SK-N-SH (cell line): ENCODE results near the gene DSTN. TPM values are rescaled to one million over a fixed set of nuclear protein-coding genes. Genes with fewer than 3 reads are reported as not detected.

Experiments
- CTCF ChIA-PET: fragments of 300-600, 350-600 bp; formaldehyde crosslinking; extraction: SDS; loops from one replicate; lab custom pipeline; 2021; lab: Yijun Ruan, JAX
- POLR2A ChIA-PET: fragments of 350-600 bp; sonication (Branson Sonifier 250); formaldehyde crosslinking; extraction: SDS; loops from one replicate; lab custom pipeline; 2020; ENCODE audit warnings: antibody characterized with exemption, inconsistent platforms; lab: Yijun Ruan, JAX
- DNase-seq: peaks from one replicate; pipeline ENCODE4 v3.0.0; 2012
- H2AFZ ChIP-seq: fragments of 200-600 bp; sonication (generic); 2 replicates; pipeline ENCODE4 v1.8.1; 2016; ENCODE audit warnings: antibody characterized with exemption, mild to moderate bottlenecking, low read depth
- H3F3A ChIP-seq: fragments of 200-600 bp; sonication (generic); replicated peaks from 2 replicates; pipeline ENCODE3; 2016; ENCODE audit warnings: antibody characterized with exemption, mild to moderate bottlenecking; ENCODE audit not compliant: insufficient read depth
- H3K27ac ChIP-seq, 2 experiments: fragments of 200-500 bp in 1 of 2; fragments of 200-600 bp in 1 of 2; sonication (Bioruptor generic) in 1 of 2; sonication (generic), shearing (Covaris generic) in 1 of 2; 2 replicates each; pipeline versions ENCODE4 v1.5.1 to v1.6.1; 2014 to 2016; ENCODE audit warnings: low read depth in 2 of 2, inconsistent platforms in 1 of 2, low read length in 1 of 2, mild to moderate bottlenecking in 1 of 2, mixed read lengths in 1 of 2
- H3K27me3 ChIP-seq: fragments of 200-600 bp; sonication (generic), shearing (Covaris generic); 2 replicates; pipeline ENCODE4 v1.6.1; 2016; ENCODE audit warnings: mixed run types; ENCODE audit not compliant: insufficient read depth
- H3K36me3 ChIP-seq, 2 experiments: fragments of 200-500 bp in 1 of 2; fragments of 200-600 bp in 1 of 2; sonication (Bioruptor generic) in 1 of 2; sonication (generic) in 1 of 2; replicated peaks in 1 of 2; 2 replicates each; pipeline versions ENCODE3 to v1.5.1; 2014 to 2016; ENCODE audit warnings: low read length in 1 of 2, mild to moderate bottlenecking in 1 of 2; ENCODE audit not compliant: insufficient read depth in 2 of 2, control insufficient read depth in 1 of 2
- H3K4me1 ChIP-seq, 2 experiments: fragments of 200-500 bp in 1 of 2; fragments of 200-600 bp in 1 of 2; sonication (Bioruptor generic) in 1 of 2; sonication (generic), shearing (Covaris generic) in 1 of 2; 2 replicates each; pipeline versions ENCODE4 v1.5.1 to v1.6.1; 2014 to 2016; ENCODE audit warnings: low read depth in 1 of 2, low read length in 1 of 2, mixed run types in 1 of 2; ENCODE audit not compliant: insufficient read depth in 2 of 2, control insufficient read depth in 1 of 2
- H3K4me2 ChIP-seq: fragments of 200-600 bp; sonication (generic), shearing (Covaris generic); 2 replicates; pipeline ENCODE4 v1.6.1; 2017; ENCODE audit warnings: mixed run types
- H3K4me3 ChIP-seq, 2 experiments: fragments of 200-500 bp in 1 of 2; fragments of 200-600 bp in 1 of 2; sonication (Bioruptor generic) in 1 of 2; sonication (generic), shearing (Covaris generic) in 1 of 2; 2 replicates each; pipeline versions ENCODE4 v1.5.1 to v1.8.1; 2014 to 2016; ENCODE audit warnings: low read depth in 2 of 2, inconsistent platforms in 1 of 2, low read length in 1 of 2, mild to moderate bottlenecking in 1 of 2, mixed read lengths in 1 of 2, moderate library complexity in 1 of 2
- H3K79me2 ChIP-seq: fragments of 200-600 bp; sonication (generic); 2 replicates; pipeline ENCODE4 v1.8.1; 2017; ENCODE audit warnings: mild to moderate bottlenecking; ENCODE audit not compliant: insufficient read depth
- H3K9ac ChIP-seq: fragments of 200-600 bp; sonication (generic); 2 replicates; pipeline ENCODE4 v1.6.1; 2017; ENCODE audit warnings: mixed run types
- H3K9me2 ChIP-seq: fragments of 200-600 bp; sonication (generic); 2 replicates; pipeline ENCODE4 v1.6.1; 2017; ENCODE audit warnings: mixed run types
- H3K9me3 ChIP-seq: fragments of 200-600 bp; sonication (generic); 2 replicates; pipeline ENCODE4 v1.6.1; 2017; ENCODE audit warnings: mixed run types, mild to moderate bottlenecking, moderate library complexity
- H4K20me1 ChIP-seq: fragments of 200-600 bp; sonication (generic); 2 replicates; pipeline ENCODE4 v1.6.1; 2017; ENCODE audit warnings: mild to moderate bottlenecking, mixed run types; ENCODE audit not compliant: insufficient read depth
- CHD2 ChIP-seq: fragments of 150-350 bp; IDR thresholded peaks from 2 replicates; pipeline ENCODE4 v1.6.1; 2018; ENCODE audit warnings: low read length; ENCODE audit not compliant: partially characterized antibody
- GABPA ChIP-seq: IDR thresholded peaks from 2 replicates; pipeline ENCODE4 v1.4.0; 2012; ENCODE audit warnings: low read depth, mild to moderate bottlenecking
- GATA2 ChIP-seq: sonication (generic); formaldehyde crosslinking; IDR thresholded peaks from 2 replicates; pipeline ENCODE4 v1.5.0; 2020; ENCODE audit warnings: mild to moderate bottlenecking, missing genetic modification reagents
- RXRA ChIP-seq: IDR thresholded peaks from 2 replicates; pipeline ENCODE4 v1.4.0; 2012; ENCODE audit warnings: low read depth, mild to moderate bottlenecking, borderline replicate concordance
- TAF1 ChIP-seq: IDR thresholded peaks from 2 replicates; pipeline ENCODE4 v1.6.1; 2012; ENCODE audit warnings: low read depth, mild to moderate bottlenecking, low read length, moderate library complexity, borderline replicate concordance
- WGBS: methylation state at CpG from one replicate; pipeline ENCODE4 v1.1.6; 2017; ENCODE audit warnings: low lambda C conversion rate; 5-methylcytosine and 5-hydroxymethylcytosine counted together
- polyA plus RNA-seq, 3 experiments: library from polyadenylated mRNA; depleted of rRNA; stranded (reverse); fragments of >200 nt; gene quantifications; 2 replicates each; pipeline ENCODE4 v1.2.3, GENCODE V29; 2012
- TF ChIP-seq, protein P1 (sequence below): IDR thresholded peaks from 2 replicates; pipeline ENCODE4; 2012
- TF ChIP-seq, protein P2 (sequence below): fragments of 150-350 bp; IDR thresholded peaks from 2 replicates; pipeline ENCODE4 v1.6.1; 2017; ENCODE audit warnings: antibody characterized with exemption, low read length, low read depth, borderline replicate concordance
- TF ChIP-seq, protein P3 (sequence below): IDR thresholded peaks from 2 replicates; pipeline ENCODE4 v1.4.0; 2012; ENCODE audit warnings: low read depth, borderline replicate concordance
- TF ChIP-seq, protein P4 (sequence below): fragments of 200-600 bp; sonication (generic); IDR thresholded peaks from 2 replicates; pipeline ENCODE4 v1.6.1; 2017; ENCODE audit warnings: antibody characterized with exemption, mild to moderate bottlenecking, moderate library complexity

Gene DSTN
- polyA plus RNA-seq, 1 of the 3 experiments (the other 2 are of a cell fraction): 167 TPM

DNA sequence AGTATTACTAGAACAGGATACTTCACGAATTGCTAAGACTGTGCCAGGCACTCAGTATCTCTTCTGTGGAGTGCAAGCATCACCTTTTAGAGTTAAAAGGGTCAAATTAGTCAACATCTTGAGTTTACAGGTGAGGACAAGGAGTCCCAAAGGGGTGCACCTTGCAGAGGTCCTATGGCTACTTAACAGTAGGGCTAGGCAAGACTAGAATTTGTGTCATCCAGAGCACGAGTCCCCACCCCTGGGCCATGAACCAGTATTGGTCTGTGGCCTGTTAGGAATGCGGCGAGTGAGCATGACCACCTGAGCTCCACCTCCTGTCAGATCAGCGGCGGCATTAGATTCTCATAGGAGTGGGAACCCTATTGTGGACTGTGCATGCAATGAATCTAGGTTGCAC lies 10.5 kb upstream of the DSTN start:
- H3F3A ChIP-seq: peaks cover 48% of the 10 kb centered on the region
- DNase-seq: no peak
- TF ChIP-seq CHD2: no peak
- TF ChIP-seq, protein P1, sequence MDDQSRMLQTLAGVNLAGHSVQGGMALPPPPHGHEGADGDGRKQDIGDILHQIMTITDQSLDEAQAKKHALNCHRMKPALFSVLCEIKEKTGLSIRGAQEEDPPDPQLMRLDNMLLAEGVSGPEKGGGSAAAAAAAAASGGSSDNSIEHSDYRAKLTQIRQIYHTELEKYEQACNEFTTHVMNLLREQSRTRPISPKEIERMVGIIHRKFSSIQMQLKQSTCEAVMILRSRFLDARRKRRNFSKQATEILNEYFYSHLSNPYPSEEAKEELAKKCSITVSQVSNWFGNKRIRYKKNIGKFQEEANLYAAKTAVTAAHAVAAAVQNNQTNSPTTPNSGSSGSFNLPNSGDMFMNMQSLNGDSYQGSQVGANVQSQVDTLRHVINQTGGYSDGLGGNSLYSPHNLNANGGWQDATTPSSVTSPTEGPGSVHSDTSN: no peak
- TF ChIP-seq, protein P2, sequence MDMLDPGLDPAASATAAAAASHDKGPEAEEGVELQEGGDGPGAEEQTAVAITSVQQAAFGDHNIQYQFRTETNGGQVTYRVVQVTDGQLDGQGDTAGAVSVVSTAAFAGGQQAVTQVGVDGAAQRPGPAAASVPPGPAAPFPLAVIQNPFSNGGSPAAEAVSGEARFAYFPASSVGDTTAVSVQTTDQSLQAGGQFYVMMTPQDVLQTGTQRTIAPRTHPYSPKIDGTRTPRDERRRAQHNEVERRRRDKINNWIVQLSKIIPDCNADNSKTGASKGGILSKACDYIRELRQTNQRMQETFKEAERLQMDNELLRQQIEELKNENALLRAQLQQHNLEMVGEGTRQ: no peak
- TF ChIP-seq GABPA: no peak
- TF ChIP-seq, protein P3, sequence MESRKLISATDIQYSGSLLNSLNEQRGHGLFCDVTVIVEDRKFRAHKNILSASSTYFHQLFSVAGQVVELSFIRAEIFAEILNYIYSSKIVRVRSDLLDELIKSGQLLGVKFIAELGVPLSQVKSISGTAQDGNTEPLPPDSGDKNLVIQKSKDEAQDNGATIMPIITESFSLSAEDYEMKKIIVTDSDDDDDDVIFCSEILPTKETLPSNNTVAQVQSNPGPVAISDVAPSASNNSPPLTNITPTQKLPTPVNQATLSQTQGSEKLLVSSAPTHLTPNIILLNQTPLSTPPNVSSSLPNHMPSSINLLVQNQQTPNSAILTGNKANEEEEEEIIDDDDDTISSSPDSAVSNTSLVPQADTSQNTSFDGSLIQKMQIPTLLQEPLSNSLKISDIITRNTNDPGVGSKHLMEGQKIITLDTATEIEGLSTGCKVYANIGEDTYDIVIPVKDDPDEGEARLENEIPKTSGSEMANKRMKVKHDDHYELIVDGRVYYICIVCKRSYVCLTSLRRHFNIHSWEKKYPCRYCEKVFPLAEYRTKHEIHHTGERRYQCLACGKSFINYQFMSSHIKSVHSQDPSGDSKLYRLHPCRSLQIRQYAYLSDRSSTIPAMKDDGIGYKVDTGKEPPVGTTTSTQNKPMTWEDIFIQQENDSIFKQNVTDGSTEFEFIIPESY: no peak
- TF ChIP-seq GATA2 (CRISPR knock-in tag): no peak
- TF ChIP-seq, protein P4, sequence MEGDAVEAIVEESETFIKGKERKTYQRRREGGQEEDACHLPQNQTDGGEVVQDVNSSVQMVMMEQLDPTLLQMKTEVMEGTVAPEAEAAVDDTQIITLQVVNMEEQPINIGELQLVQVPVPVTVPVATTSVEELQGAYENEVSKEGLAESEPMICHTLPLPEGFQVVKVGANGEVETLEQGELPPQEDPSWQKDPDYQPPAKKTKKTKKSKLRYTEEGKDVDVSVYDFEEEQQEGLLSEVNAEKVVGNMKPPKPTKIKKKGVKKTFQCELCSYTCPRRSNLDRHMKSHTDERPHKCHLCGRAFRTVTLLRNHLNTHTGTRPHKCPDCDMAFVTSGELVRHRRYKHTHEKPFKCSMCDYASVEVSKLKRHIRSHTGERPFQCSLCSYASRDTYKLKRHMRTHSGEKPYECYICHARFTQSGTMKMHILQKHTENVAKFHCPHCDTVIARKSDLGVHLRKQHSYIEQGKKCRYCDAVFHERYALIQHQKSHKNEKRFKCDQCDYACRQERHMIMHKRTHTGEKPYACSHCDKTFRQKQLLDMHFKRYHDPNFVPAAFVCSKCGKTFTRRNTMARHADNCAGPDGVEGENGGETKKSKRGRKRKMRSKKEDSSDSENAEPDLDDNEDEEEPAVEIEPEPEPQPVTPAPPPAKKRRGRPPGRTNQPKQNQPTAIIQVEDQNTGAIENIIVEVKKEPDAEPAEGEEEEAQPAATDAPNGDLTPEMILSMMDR: no peak
- no peak for TF ChIP-seq RXRA
- no peak for TF ChIP-seq TAF1
- H3K36me3 ChIP-seq: no peaks in the 10 kb centered on the region
- H3K4me2 ChIP-seq: peak overlapping the region; percentile 64
- H3K9ac ChIP-seq: peak overlapping the region; percentile 83; the same call in 1 of the 2 replicates
- H3K9me3 ChIP-seq: no peaks in the 10 kb centered on the region
- ChIA-PET CTCF (interaction anchor here (0.7 to 1.2 kb wide), 3 partner anchors 8 to 23 kb away, joined by 3 to 4 read pairs (median 3); no protein-coding TSS in a partner anchor), POLR2A (no interaction called here)
- WGBS: 96% methylated on average over 5 of the region's 6 CpGs
- no peak overlapping the region for H2AFZ ChIP-seq
- no peak overlapping the region for H3K4me3 ChIP-seq
- H3K27me3 ChIP-seq: no peaks in the 10 kb centered on the region
- no peaks in the 10 kb centered on the region for H3K9me2 ChIP-seq
- H3K79me2 ChIP-seq: peaks cover 7% of the 10 kb centered on the region; the same call in 1 of the 2 replicates
- H3K4me1 ChIP-seq: peaks cover 7 to 16% of the 10 kb centered on the region in 2 experiments; a peak in 3 of 4 replicates
- peak overlapping the region; percentile 84 to 100; a peak in 3 of 4 replicates for H3K27ac ChIP-seq
- H4K20me1 ChIP-seq: no peaks in the 10 kb centered on the region
